GM23338 (cell line): Measurements from ENCODE around the gene ZFYVE28. TPM values are rescaled to one million over a fixed set of nuclear protein-coding genes. Genes with fewer than 3 reads are reported as not detected.
A peak's percentile ranks its signal among the peaks of the same experiment; 100 is the strongest.
"Not testable (repeated sequence)": the region's sequence is repeated elsewhere in the genome, so short reads cannot be mapped to it uniquely, and the experiment has no call there.

ENCODE experiments used
- ATAC-seq: fragments of 200-7000 bp; cut with Tn5 transposase; 3 replicates; pipeline ENCODE4 v1.9.1; 2020
- DNase-seq: peaks from one replicate; pipeline ENCODE4 v3.0.0-alpha.2; 2015; ENCODE audit warnings: low spot score
- H2AFZ ChIP-seq: fragments of 200-600 bp; sonication (generic); 2 replicates; pipeline ENCODE4 v1.8.0; 2016; ENCODE audit warnings: antibody characterized with exemption, mild to moderate bottlenecking, moderate library complexity
- H3F3A ChIP-seq: fragments of 200-600 bp; sonication (generic); replicated peaks from 2 replicates; pipeline ENCODE4 v1.8.0; 2017; ENCODE audit warnings: antibody characterized with exemption, mixed run types, low read depth
- H3K27ac ChIP-seq: fragments of 200-600 bp; sonication (generic); 2 replicates; pipeline ENCODE4 v1.6.1; 2016; ENCODE audit warnings: low read depth
- H3K27me3 ChIP-seq: fragments of 200-600 bp; sonication (generic); 2 replicates; pipeline ENCODE4 v1.8.0; 2016; ENCODE audit warnings: mild to moderate bottlenecking, mixed run types, moderate library complexity; ENCODE audit not compliant: insufficient read depth
- H3K36me3 ChIP-seq: fragments of 200-600 bp; sonication (generic); 2 replicates; pipeline ENCODE4 v1.8.0; 2016; ENCODE audit warnings: mild to moderate bottlenecking; ENCODE audit not compliant: insufficient read depth
- H3K4me1 ChIP-seq: fragments of 200-600 bp; sonication (generic); 2 replicates; pipeline ENCODE4 v1.8.0; 2016; ENCODE audit warnings: mild to moderate bottlenecking, moderate library complexity; ENCODE audit not compliant: insufficient read depth
- H3K4me2 ChIP-seq: fragments of 200-600 bp; sonication (generic); 2 replicates; pipeline ENCODE4 v1.7.1; 2017; ENCODE audit warnings: mixed run types
- H3K4me3 ChIP-seq: fragments of 200-600 bp; sonication (generic); 2 replicates; pipeline ENCODE4 v1.6.1; 2016; ENCODE audit warnings: mixed run types
- H3K79me2 ChIP-seq: fragments of 200-600 bp; sonication (generic); replicated peaks from 2 replicates; pipeline ENCODE4 v1.8.0; 2017; ENCODE audit warnings: mild to moderate bottlenecking; ENCODE audit not compliant: insufficient read depth
- H3K9me2 ChIP-seq: fragments of 200-600 bp; sonication (generic); 2 replicates; pipeline ENCODE4 v1.8.0; 2017; ENCODE audit not compliant: insufficient read depth
- H4K20me1 ChIP-seq: fragments of 200-600 bp; sonication (generic); replicated peaks from 2 replicates; pipeline ENCODE4 v1.8.0; 2017; ENCODE audit warnings: mild to moderate bottlenecking; ENCODE audit not compliant: insufficient read depth
- H3K27ac Mint-ChIP-seq: 2 replicates; pipeline ENCODE4 v1.8.0; 2020; ENCODE audit warnings: inconsistent platforms, mild to moderate bottlenecking, moderate library complexity, mixed read lengths
- H3K27me3 Mint-ChIP-seq: 3 replicates; pipeline ENCODE4 v1.8.0; 2022; ENCODE audit warnings: low read depth, mild to moderate bottlenecking, moderate library complexity, mixed read lengths, inconsistent platforms; ENCODE audit not compliant: insufficient read depth, poor library complexity
- H3K36me3 Mint-ChIP-seq: 3 replicates; pipeline ENCODE4 v1.8.0; 2021; ENCODE audit warnings: low read depth, mild to moderate bottlenecking, inconsistent platforms, moderate library complexity, mixed read lengths
- H3K4me1 Mint-ChIP-seq: 3 replicates; pipeline ENCODE4 v1.8.0; 2020; ENCODE audit warnings: mild to moderate bottlenecking, inconsistent platforms, mixed read lengths
- H3K4me3 Mint-ChIP-seq: 3 replicates; pipeline ENCODE4 v1.8.0; 2021; ENCODE audit warnings: moderate library complexity, mild to moderate bottlenecking, inconsistent platforms, mixed read lengths
- H3K9me3 Mint-ChIP-seq: 3 replicates; pipeline ENCODE4 v1.8.0; 2020; ENCODE audit warnings: moderate library complexity, mild to moderate bottlenecking, inconsistent platforms, mixed read lengths
- CREB1 ChIP-seq: fragments of 250-450 bp; sonication (Bioruptor Pico); IDR thresholded peaks from 2 replicates; pipeline ENCODE4 v1.5.0; 2020; ENCODE audit warnings: low read depth, mild to moderate bottlenecking, moderate library complexity
- CTCF ChIP-seq, 2 experiments: fragments of 200-600 bp in 1 of 2; sonication (generic) in 1 of 2; conservative IDR thresholded peaks; 2 replicates each; pipeline versions ENCODE4 v1.5.1 to v1.6.1; 2016 to 2017; ENCODE audit warnings: antibody characterized with exemption in 2 of 2, low read depth in 2 of 2, mild to moderate bottlenecking in 2 of 2, moderate library complexity in 1 of 2
- EZH2 ChIP-seq: fragments of 200-600 bp; sonication (generic); IDR thresholded peaks from one replicate; pipeline ENCODE4 v1.8.0; 2017; ENCODE audit warnings: antibody characterized with exemption, mild to moderate bottlenecking, low read depth; ENCODE audit not compliant: unreplicated experiment
- STAT1 ChIP-seq: IDR thresholded peaks from one replicate; pipeline ENCODE4 v1.6.1; 2016; ENCODE audit warnings: antibody characterized with exemption; ENCODE audit not compliant: unreplicated experiment
- ZNF462 ChIP-seq: fragments of 250-450 bp; sonication (Bioruptor Pico); IDR thresholded peaks from 2 replicates; pipeline ENCODE4 v1.5.0; 2020; ENCODE audit warnings: mild to moderate bottlenecking, moderate library complexity
- long read RNA-seq: library from polyadenylated mRNA; unstranded; transcript quantifications from one replicate; pipeline ENCODE4 v2.0.0, GENCODE V29; 2020; ENCODE audit not compliant: unreplicated experiment
- polyA plus RNA-seq: library from polyadenylated mRNA; unstranded; fragments of >200 nt; fragmentation: Nextera tagmentation; extraction: Ambion mirVana; gene quantifications from 2 replicates; pipeline ENCODE4 v1.2.1, GENCODE V29; 2016
- total RNA-seq: library from RNA; depleted of rRNA; stranded (reverse); fragments of >200 nt; shearing (Covaris generic); gene quantifications from 2 replicates; pipeline ENCODE4 v1.2.3, GENCODE V29; 2014; rRNA removed

Gene ZFYVE28
- 4.6 and 8.7 TPM in 2 replicates for total RNA-seq
- polyA plus RNA-seq: 1.8 and 2.6 TPM in 2 replicates
- long read RNA-seq, partial matches to known transcripts: 0 of 1 reads
- long read RNA-seq, other reads (novel, unspliced or antisense): 1 of 1 reads

- ATAC-seq (peak; percentile 6), DNase-seq (peak; percentile 69)
- no peaks in the 10 kb centered on the region; the same call in 2 of the 3 replicates for H3K9me3 Mint-ChIP-seq
- Histone ChIP-seq H3K27ac (no peak within 1 kb of the TSS), H4K20me1 (peaks cover 6% of the 10 kb centered on the region), H3K4me2 (peak within 1 kb of the TSS; percentile 91), H3F3A (peaks cover 13% of the 10 kb centered on the region), H3K4me3 (peak within 1 kb of the TSS; percentile 71), H3K79me2 (no peaks in the 10 kb centered on the region), H3K27me3 (peaks cover 79% of the 10 kb centered on the region), H2AFZ (peak within 1 kb of the TSS; percentile 63; the same call in 1 of the 2 replicates), H3K4me1 (peaks cover 40% of the 10 kb centered on the region), H3K36me3 (no peaks in the 10 kb centered on the region), H3K9me2 (no peaks in the 10 kb centered on the region)
- TF ChIP-seq EZH2 (peak; percentile 80), CREB1 (CRISPR knock-in tag) (no peak), CTCF (conservative IDR thresholded peaks at IDR 0.05; ENCODE audit: low read depth in 2 of 2) (no peak)
- H3K4me3 Mint-ChIP-seq: peak within 1 kb of the TSS; percentile 82
- H3K36me3 Mint-ChIP-seq: no peaks in the 10 kb centered on the region; the same call in 2 of the 3 replicates
- peaks cover 48% of the 10 kb centered on the region for H3K4me1 Mint-ChIP-seq
- peaks cover 78% of the 10 kb centered on the region for H3K27me3 Mint-ChIP-seq
- H3K27ac Mint-ChIP-seq: no peak within 1 kb of the TSS
Measured at GRCh38 chr4:2417765-2418649, at the start of gene ZFYVE28. Gene ZFYVE28 (minus strand): TSS chr4:2418645. CDS start chr4:2418323, 322 bp downstream.

GRCh38 chr4:2465544-2465943, 47.1 kb upstream of the ZFYVE28 start:
- not testable (repeated sequence) for H3K4me2 ChIP-seq, DNase-seq, H3K4me3 ChIP-seq, H3K27ac ChIP-seq, H3K9me3 Mint-ChIP-seq, H3K27ac Mint-ChIP-seq, H3K36me3 ChIP-seq, H3K4me3 Mint-ChIP-seq, H3K9me2 ChIP-seq, H2AFZ ChIP-seq, ATAC-seq
- H3K4me1 ChIP-seq: peaks cover 16% of the 10 kb centered on the region
- Mint-ChIP-seq H3K4me1 (peaks cover 27% of the 10 kb centered on the region), H3K27me3 (peaks cover 33% of the 10 kb centered on the region), H3K36me3 (peaks cover 18% of the 10 kb centered on the region)
- peaks cover 10% of the 10 kb centered on the region for H4K20me1 ChIP-seq
- H3F3A ChIP-seq: peaks cover 22% of the 10 kb centered on the region
- H3K27me3 ChIP-seq: peaks cover 28% of the 10 kb centered on the region
- H3K79me2 ChIP-seq: peaks cover 32% of the 10 kb centered on the region

GRCh38 chr4:2465032-2465431, 46.6 kb upstream of the ZFYVE28 start:
- H3K27me3 Mint-ChIP-seq: peaks cover 31% of the 10 kb centered on the region
- H2AFZ ChIP-seq: no peak overlapping the region
- peaks cover 5% of the 10 kb centered on the region for H4K20me1 ChIP-seq
- no peak overlapping the region for H3K27ac Mint-ChIP-seq
- H3K4me2 ChIP-seq: no peak overlapping the region
- H3K27me3 ChIP-seq: peaks cover 28% of the 10 kb centered on the region
- H3K4me1 Mint-ChIP-seq: peaks cover 22% of the 10 kb centered on the region
- peaks cover 22% of the 10 kb centered on the region for H3F3A ChIP-seq
- no peak overlapping the region for H3K4me3 ChIP-seq
- ATAC-seq (no peak), DNase-seq (no peak)
- no peaks in the 10 kb centered on the region for H3K9me2 ChIP-seq
- H3K4me3 Mint-ChIP-seq: no peak overlapping the region
- peaks cover 11% of the 10 kb centered on the region for H3K4me1 ChIP-seq
- H3K36me3 ChIP-seq: no peaks in the 10 kb centered on the region
- no peak overlapping the region for H3K27ac ChIP-seq
- H3K36me3 Mint-ChIP-seq: peaks cover 13% of the 10 kb centered on the region
- H3K79me2 ChIP-seq: peaks cover 27% of the 10 kb centered on the region
- H3K9me3 Mint-ChIP-seq: no peaks in the 10 kb centered on the region
- no peak for TF ChIP-seq ZNF462
- TF ChIP-seq STAT1: no peak
- no peak for TF ChIP-seq EZH2
- TF ChIP-seq CREB1 (CRISPR knock-in tag): no peak
